Right lobe of liver (tissue), 4 donors: Measurements from ENCODE around the gene ZDHHC13.

Source experiments
- POLR2A ChIP-seq: fragments of 450-650 bp; IDR thresholded peaks from one replicate; pipeline ENCODE4 v1.6.1; 2017; ENCODE audit warnings: antibody characterized with exemption, mild to moderate bottlenecking
- TF ChIP-seq, protein P1 (sequence below), 4 donors: fragments of 200-600 bp in 3 of 4; fragments of 450-650 bp in 1 of 4; IDR thresholded peaks; one replicate each; pipeline versions ENCODE4 v1.5.1 to v1.8.0; 2016 to 2022; ENCODE audit warnings: antibody characterized with exemption in 4 of 4, mild to moderate bottlenecking in 2 of 4
- donor health status: DM: no; HTN: no; CAD: no.
- donor health status: DM: no; HTN: no; CAD: no.
- donor health status: DM: no; HTN: yes; CAD: no.

DNA sequence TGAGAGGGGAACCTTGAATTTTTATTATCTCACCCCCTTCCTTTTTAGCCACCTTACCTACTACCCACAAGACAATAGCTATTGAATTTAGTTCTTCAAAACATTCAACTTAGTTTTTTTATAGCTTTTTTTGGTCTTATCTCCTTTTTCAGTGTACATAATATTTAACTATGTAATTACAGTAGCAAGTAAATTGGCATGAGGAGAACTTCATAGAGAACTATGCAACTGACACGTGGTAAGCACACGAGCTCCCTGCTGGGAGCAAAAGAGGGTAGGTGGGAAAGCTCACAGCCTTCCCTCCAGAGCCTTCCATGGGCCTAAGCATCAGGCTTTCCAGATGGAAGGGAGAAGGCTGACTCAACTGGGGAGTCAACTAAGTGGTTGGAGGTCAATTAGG lies 22.1 kb upstream of the ZDHHC13 start:
- TF ChIP-seq, protein P1, sequence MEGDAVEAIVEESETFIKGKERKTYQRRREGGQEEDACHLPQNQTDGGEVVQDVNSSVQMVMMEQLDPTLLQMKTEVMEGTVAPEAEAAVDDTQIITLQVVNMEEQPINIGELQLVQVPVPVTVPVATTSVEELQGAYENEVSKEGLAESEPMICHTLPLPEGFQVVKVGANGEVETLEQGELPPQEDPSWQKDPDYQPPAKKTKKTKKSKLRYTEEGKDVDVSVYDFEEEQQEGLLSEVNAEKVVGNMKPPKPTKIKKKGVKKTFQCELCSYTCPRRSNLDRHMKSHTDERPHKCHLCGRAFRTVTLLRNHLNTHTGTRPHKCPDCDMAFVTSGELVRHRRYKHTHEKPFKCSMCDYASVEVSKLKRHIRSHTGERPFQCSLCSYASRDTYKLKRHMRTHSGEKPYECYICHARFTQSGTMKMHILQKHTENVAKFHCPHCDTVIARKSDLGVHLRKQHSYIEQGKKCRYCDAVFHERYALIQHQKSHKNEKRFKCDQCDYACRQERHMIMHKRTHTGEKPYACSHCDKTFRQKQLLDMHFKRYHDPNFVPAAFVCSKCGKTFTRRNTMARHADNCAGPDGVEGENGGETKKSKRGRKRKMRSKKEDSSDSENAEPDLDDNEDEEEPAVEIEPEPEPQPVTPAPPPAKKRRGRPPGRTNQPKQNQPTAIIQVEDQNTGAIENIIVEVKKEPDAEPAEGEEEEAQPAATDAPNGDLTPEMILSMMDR (IDR thresholded peaks at IDR 0.05) = no peak
- TF ChIP-seq POLR2A = no peak
